ENCODE data around the gene TMEM163. TPM values are rescaled to one million over a fixed set of nuclear protein-coding genes. Genes with fewer than 3 reads are reported as not detected.
A peak's percentile ranks its signal among the peaks of the same experiment; 100 is the strongest.
"Not testable (repeated sequence)": the region's sequence is repeated elsewhere in the genome, so short reads cannot be mapped to it uniquely, and the experiment has no call there.

The TMEM163 gene
- not detected for total RNA-seq

DNA sequence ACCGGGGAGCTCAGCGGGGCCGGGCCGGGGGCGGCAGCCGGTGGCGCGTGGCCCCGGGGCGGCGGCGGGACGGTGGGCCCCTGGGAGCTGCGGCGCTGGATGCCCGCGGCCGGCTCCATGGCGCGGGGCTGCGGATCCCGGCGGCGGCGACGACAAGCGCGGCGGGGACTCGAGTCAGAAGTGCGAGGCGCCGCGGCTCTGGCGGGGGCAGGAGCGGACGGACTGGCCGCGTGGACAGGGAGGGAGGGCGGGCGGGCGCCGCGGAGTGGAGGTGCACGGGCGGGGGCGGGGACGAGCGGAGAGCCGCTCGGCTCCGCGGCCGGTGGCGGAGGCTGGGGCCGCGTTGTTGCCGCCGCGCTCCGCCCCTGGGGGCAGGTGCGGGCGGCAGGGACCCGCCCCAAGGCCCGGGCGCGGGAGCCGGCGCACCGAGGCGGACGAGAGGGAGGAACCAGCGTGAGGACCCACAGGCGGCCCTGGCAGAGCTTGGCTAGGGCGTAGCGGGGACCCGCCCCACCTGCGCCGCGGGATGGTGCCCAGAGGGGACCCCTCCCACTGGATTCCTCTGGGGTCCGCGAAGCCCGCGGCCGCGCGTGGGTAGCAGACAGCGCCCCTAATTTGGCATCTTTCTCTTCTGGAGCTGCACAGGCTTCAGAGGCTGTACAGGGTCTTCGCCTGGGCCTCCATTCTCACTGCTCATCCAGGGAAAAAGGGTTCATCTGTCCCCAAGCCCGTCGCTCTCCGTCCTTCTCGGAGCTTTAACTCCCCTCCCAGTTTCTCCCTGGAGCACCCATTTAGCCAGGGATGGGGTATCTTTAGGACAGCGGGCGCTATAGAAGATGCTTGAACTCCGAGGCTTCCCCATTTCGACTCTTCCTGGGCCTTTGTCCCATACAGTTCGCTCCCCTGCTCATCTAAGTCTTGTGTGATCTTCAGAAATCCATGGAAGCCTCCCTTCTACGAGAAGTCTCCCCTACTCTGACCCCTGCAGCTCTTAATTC, at the start of gene TMEM163:
TSS of gene TMEM163 (minus strand) at position 184 of the 998 bp plus-strand sequence.
- Mint-ChIP-seq H3K4me3 (peak within 1 kb of the TSS; percentile 42), H3K27me3 (peaks cover 77% of the 10 kb centered on the region), H3K9me3 (no peaks in the 10 kb centered on the region), H3K27ac (no peak within 1 kb of the TSS), H3K4me1 (peaks cover 13% of the 10 kb centered on the region), H3K36me3 (no peaks in the 10 kb centered on the region)
- peak; percentile 34 for DNase-seq

GRCh38 chr2:134766583-134766982, 47.8 kb upstream of the TMEM163 start:
- no peak overlapping the region for H3K27ac Mint-ChIP-seq
- H3K4me1 Mint-ChIP-seq: no peaks in the 10 kb centered on the region
- no peak overlapping the region for H3K4me3 Mint-ChIP-seq
- no peak for DNase-seq
- H3K9me3 Mint-ChIP-seq: no peaks in the 10 kb centered on the region
- H3K36me3 Mint-ChIP-seq: no peaks in the 10 kb centered on the region
- H3K27me3 Mint-ChIP-seq: peaks cover 33% of the 10 kb centered on the region

DNA sequence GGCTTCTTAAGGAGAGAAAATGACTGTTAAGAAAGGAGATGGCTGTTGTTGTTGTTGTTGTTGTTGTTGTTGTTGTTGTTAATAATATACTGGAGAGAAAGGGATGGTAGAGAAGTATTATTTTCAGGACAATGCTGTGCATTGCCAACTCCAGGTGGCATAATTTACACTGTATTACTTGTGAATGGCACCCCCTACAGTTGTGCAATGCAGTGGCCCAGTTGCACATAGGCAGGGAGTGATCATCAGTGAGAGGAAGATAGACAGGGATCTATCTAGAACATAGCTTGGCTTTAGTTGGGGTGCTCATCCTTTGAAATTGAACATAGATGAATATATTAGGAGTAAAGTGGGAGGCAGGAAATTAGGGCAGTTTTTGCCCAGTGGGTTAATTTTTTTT, 47.2 kb upstream of the TMEM163 start:
- Mint-ChIP-seq H3K27ac (no peak overlapping the region), H3K36me3 (no peaks in the 10 kb centered on the region), H3K27me3 (peaks cover 33% of the 10 kb centered on the region), H3K9me3 (no peaks in the 10 kb centered on the region), H3K4me3 (no peak overlapping the region), H3K4me1 (no peaks in the 10 kb centered on the region)
- DNase-seq: no peak

GRCh38 chr2:134764164-134764563, 45.4 kb upstream of the TMEM163 start:
- H3K4me3 Mint-ChIP-seq: no peak overlapping the region
- H3K27me3 Mint-ChIP-seq: peaks cover 44% of the 10 kb centered on the region
- H3K9me3 Mint-ChIP-seq: no peaks in the 10 kb centered on the region
- H3K27ac Mint-ChIP-seq: no peak overlapping the region
- H3K36me3 Mint-ChIP-seq: no peaks in the 10 kb centered on the region
- DNase-seq: no peak
- no peaks in the 10 kb centered on the region for H3K4me1 Mint-ChIP-seq

GRCh38 chr2:134763164-134763710, 44.4 kb upstream of the TMEM163 start:
- peaks cover 5% of the 10 kb centered on the region for H3K4me1 Mint-ChIP-seq
- H3K27me3 Mint-ChIP-seq: peaks cover 53% of the 10 kb centered on the region
- no peak for DNase-seq
- no peak overlapping the region for H3K27ac Mint-ChIP-seq
- no peaks in the 10 kb centered on the region for H3K36me3 Mint-ChIP-seq
- H3K9me3 Mint-ChIP-seq: no peaks in the 10 kb centered on the region
- H3K4me3 Mint-ChIP-seq: no peak overlapping the region

DNA sequence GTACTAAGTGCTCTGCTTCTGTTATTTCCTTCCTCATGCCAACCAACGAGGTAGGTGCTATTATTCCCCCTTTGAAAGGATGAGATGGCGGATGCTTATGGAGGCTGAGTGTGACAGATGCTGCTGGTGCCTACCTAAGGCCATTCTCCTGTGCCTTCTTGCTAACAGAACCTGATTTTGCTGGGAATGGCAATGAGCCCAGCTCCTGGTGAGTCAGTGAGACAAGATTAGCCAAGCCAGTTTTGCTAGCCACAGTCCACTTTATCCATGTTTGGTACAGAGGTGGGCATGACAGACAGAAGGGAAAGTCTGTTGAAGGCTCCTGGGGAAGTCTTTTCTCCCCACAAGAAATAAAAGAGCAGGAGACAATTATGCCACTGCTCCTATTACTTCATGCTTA, 43.7 kb upstream of the TMEM163 start:
- H3K27ac Mint-ChIP-seq: no peak overlapping the region
- H3K36me3 Mint-ChIP-seq: no peaks in the 10 kb centered on the region
- H3K27me3 Mint-ChIP-seq: peaks cover 60% of the 10 kb centered on the region
- H3K4me1 Mint-ChIP-seq: peaks cover 6% of the 10 kb centered on the region
- no peak overlapping the region for H3K4me3 Mint-ChIP-seq
- DNase-seq: no peak
- no peaks in the 10 kb centered on the region for H3K9me3 Mint-ChIP-seq

- Mint-ChIP-seq H3K27me3 (peaks cover 66% of the 10 kb centered on the region), H3K36me3 (no peaks in the 10 kb centered on the region), H3K27ac (no peak overlapping the region), H3K9me3 (peaks cover 6% of the 10 kb centered on the region), H3K4me1 (peaks cover 6% of the 10 kb centered on the region), H3K4me3 (no peak overlapping the region)
- DNase-seq: no peak
These were observed 41.6 kb upstream of the TMEM163 start for GRCh38 chr2:134760385-134760784.

- Mint-ChIP-seq H3K9me3 (peaks cover 6% of the 10 kb centered on the region), H3K4me1 (peaks cover 6% of the 10 kb centered on the region), H3K4me3 (no peak overlapping the region), H3K27ac (no peak overlapping the region), H3K27me3 (peaks cover 70% of the 10 kb centered on the region), H3K36me3 (no peaks in the 10 kb centered on the region)
- DNase-seq: no peak
These were observed 39.8 kb upstream of the TMEM163 start for GRCh38 chr2:134758633-134759032.

- not testable (repeated sequence) for H3K9me3 Mint-ChIP-seq, H3K36me3 Mint-ChIP-seq, H3K4me1 Mint-ChIP-seq, H3K4me3 Mint-ChIP-seq, H3K27ac Mint-ChIP-seq, DNase-seq
- peaks cover 78% of the 10 kb centered on the region for H3K27me3 Mint-ChIP-seq
These were observed 33.2 kb upstream of the TMEM163 start for GRCh38 chr2:134751981-134752380.

GRCh38 chr2:134745546-134745945, 26.7 kb upstream of the TMEM163 start:
- Mint-ChIP-seq H3K9me3 (no peaks in the 10 kb centered on the region), H3K27me3 (peaks cover 33% of the 10 kb centered on the region), H3K4me1 (peaks cover 6% of the 10 kb centered on the region), H3K27ac (no peak overlapping the region), H3K36me3 (no peaks in the 10 kb centered on the region), H3K4me3 (no peak overlapping the region)
- DNase-seq: no peak

GRCh38 chr2:134745023-134745422, 26.2 kb upstream of the TMEM163 start:
- peaks cover 6% of the 10 kb centered on the region for H3K4me1 Mint-ChIP-seq
- H3K9me3 Mint-ChIP-seq: no peaks in the 10 kb centered on the region
- H3K36me3 Mint-ChIP-seq: no peaks in the 10 kb centered on the region
- H3K4me3 Mint-ChIP-seq: no peak overlapping the region
- peaks cover 28% of the 10 kb centered on the region for H3K27me3 Mint-ChIP-seq
- H3K27ac Mint-ChIP-seq: no peak overlapping the region
- DNase-seq: no peak

DNA sequence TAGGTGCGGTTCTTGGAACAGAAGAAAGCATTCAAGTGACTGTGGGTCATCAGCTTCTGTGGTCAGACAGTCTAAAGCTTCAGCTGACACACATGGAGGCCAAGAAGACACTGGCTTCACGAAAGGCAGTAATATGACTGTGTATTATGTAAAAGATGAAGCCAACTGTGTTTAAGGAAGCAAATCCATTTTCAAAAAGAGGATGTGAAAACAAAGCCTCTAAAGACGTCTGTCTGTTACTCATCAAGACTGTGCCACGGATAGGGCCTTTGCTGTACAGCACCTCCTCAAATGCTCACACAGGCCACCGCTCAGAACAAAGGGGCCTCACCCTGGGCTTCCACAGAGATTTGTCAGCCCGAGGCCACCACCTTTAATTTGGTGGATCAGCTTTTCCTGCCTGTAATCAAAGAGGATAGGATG, 21.1 kb upstream of the TMEM163 start:
- Mint-ChIP-seq H3K36me3 (no peaks in the 10 kb centered on the region), H3K4me1 (peaks cover 2% of the 10 kb centered on the region), H3K9me3 (no peaks in the 10 kb centered on the region), H3K4me3 (no peak overlapping the region), H3K27me3 (peaks cover 24% of the 10 kb centered on the region), H3K27ac (no peak overlapping the region)
- no peak for DNase-seq

DNA sequence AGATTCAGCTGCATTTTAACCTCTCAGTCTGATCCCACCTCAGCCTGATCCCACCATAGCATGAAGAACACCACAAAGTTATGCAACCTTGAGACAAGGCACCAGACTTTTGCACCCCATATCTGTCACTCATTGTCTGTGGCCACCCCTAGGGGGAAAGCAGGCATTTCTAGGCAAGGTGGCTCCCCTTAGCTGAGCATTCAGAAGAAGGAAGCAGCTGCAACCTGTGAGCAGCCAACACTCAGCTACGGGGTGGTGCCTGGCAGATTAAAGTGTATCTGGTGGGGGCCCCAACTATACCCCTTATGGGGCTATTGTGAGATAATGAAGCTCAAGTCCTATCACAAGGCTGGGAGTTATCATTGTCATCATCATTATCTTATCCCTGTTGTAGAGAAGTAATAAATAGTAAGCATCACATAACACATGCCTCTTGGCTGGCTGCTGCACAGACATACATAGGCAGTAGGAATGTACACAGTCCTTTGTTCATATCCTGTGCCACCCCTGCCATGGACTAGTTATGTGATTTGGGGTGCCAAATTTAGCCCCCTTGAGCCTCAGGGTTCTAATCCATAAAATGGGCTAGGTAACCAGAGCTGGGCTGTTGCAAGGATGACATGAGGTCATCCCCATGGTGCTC, 20.6 kb upstream of the TMEM163 start:
- H3K4me3 Mint-ChIP-seq: no peak overlapping the region
- H3K27me3 Mint-ChIP-seq: peaks cover 30% of the 10 kb centered on the region
- H3K9me3 Mint-ChIP-seq: no peaks in the 10 kb centered on the region
- H3K27ac Mint-ChIP-seq: no peak overlapping the region
- no peak for DNase-seq
- no peaks in the 10 kb centered on the region for H3K36me3 Mint-ChIP-seq
- H3K4me1 Mint-ChIP-seq: no peaks in the 10 kb centered on the region

DNA sequence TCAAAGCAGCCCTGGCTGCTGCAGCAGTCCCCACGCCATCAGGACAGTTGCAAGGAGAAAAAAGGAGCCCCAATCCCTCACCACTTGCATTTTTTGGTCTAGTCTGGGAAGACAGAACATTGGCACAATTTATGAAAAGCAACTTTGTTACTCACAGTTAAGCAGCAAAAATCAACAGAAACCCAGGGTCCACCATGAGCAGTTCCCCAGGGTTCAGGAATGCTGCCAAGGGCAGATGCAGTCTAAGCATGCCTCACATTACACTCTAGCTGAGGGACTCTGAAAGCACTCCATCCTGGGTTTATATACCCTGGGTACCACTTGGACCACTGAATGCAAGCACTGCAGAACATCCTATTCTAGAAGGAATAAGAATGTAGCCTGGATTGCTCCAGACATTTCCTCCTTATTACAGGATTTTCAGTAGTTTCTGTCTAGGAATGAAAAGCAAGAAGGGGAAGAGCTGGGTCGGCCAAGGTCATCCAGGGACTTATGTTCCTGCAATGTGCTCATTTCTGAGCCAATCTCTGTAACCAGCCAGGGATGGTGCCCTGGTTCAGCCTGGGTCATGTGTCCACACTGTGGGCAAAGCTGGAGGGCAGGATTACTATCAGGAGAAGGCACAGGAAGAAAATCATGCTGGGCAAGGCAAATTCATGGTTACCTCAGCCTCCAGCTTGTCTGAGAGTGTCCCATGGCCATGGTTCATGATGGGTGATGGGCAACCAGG, 19.5 kb upstream of the TMEM163 start:
- Mint-ChIP-seq H3K27me3 (peaks cover 32% of the 10 kb centered on the region), H3K4me1 (no peaks in the 10 kb centered on the region), H3K36me3 (no peaks in the 10 kb centered on the region), H3K4me3 (no peak overlapping the region), H3K9me3 (no peaks in the 10 kb centered on the region), H3K27ac (no peak overlapping the region)
- DNase-seq: no peak

- H3K36me3 Mint-ChIP-seq: no peaks in the 10 kb centered on the region
- DNase-seq: no peak
- no peaks in the 10 kb centered on the region for H3K9me3 Mint-ChIP-seq
- H3K4me1 Mint-ChIP-seq: no peaks in the 10 kb centered on the region
- H3K27me3 Mint-ChIP-seq: peaks cover 32% of the 10 kb centered on the region
- no peak overlapping the region for H3K27ac Mint-ChIP-seq
- no peak overlapping the region for H3K4me3 Mint-ChIP-seq
These were observed 18.9 kb upstream of the TMEM163 start for GRCh38 chr2:134737671-134738070.
